Loucy (cell line): ENCODE results near the gene TMEM132D.

Experiments used
- EZH2phosphoT487 ChIP-seq: fragments of 200-600 bp; IDR thresholded peaks from 2 replicates; pipeline ENCODE4 v1.6.1; 2018; ENCODE audit warnings: antibody characterized with exemption, mild to moderate bottlenecking, moderate library complexity, borderline replicate concordance
- TF ChIP-seq, protein P1 (sequence below): fragments of 200-600 bp; sonication (generic); conservative IDR thresholded peaks from 2 replicates; pipeline ENCODE4 v1.5.1; 2014; ENCODE audit warnings: mild to moderate bottlenecking, antibody characterized with exemption, low read length

GRCh38 chr12:129614221-129614885, 289.5 kb downstream of the TMEM132D start:
- TF ChIP-seq, protein P1, sequence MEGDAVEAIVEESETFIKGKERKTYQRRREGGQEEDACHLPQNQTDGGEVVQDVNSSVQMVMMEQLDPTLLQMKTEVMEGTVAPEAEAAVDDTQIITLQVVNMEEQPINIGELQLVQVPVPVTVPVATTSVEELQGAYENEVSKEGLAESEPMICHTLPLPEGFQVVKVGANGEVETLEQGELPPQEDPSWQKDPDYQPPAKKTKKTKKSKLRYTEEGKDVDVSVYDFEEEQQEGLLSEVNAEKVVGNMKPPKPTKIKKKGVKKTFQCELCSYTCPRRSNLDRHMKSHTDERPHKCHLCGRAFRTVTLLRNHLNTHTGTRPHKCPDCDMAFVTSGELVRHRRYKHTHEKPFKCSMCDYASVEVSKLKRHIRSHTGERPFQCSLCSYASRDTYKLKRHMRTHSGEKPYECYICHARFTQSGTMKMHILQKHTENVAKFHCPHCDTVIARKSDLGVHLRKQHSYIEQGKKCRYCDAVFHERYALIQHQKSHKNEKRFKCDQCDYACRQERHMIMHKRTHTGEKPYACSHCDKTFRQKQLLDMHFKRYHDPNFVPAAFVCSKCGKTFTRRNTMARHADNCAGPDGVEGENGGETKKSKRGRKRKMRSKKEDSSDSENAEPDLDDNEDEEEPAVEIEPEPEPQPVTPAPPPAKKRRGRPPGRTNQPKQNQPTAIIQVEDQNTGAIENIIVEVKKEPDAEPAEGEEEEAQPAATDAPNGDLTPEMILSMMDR = no peak
- no peak for TF ChIP-seq EZH2phosphoT487
